ENCODE measurements around the gene C10orf105. TPM values are rescaled to one million over a fixed set of nuclear protein-coding genes. Genes with fewer than 3 reads are reported as not detected.

The C10orf105 gene
- total and polyA plus RNA-seq, 7 experiments from 2014 or later: 0.13 to 1.0 (median 0.19) TPM; not detected in 2

DNA sequence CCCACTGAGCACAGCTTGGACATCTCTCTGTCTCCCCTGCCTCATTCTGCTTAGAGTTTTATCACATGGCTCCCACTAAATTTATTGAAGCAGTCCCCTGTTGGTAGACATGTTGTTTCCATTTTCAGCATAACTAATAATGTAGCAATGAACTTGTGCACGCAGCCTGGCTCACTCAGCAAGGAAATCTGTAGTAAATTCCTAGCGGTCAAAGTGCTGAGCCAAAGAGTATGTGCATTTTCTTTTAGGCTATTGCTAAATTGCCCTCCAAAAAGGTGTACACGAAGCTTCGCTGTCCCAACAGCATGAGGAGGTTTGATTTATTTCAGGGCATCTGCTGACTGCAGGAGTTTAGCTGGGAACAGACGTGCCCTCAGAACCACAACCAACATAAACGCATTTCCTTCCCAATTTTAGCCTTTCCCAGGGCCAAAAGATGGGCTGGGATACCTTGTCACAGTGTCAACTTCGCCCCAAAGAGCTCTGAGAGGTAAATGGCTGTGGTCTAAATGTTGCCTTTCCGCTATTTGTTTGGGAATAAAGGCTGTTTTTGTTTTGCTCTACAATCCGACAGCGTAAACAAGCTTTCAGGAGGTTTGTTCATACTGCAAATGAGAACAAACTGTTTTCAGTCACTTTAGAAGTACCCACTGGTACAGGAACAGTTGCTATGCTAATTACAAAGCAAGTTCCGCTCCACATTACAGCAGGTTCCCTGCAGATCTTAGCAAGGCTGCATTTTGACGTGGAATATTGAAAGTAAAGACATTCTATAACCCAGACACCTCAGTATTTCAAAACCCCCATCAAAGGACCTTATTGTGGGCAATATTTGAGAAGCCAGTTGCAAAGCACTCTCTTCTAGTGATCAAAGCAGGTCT, 37.0 kb upstream of the C10orf105 start:
- ATAC-seq (peak; percentile 79), DNase-seq (peak in 7 of 9 donors; percentile 58 to 85 (median 74))
- Mint-ChIP-seq H3K36me3 (peaks cover 6 to 64% (median 34%) of the 10 kb centered on the region in 5 donors), H3K4me3 (peak overlapping the region; percentile 68 to 90 (median 80)), H3K4me1 (peaks cover 71 to 94% (median 85%) of the 10 kb centered on the region in 7 donors), H3K9me3 (peaks cover 0 to 1% (median 0%) of the 10 kb centered on the region in 11 donors), H3K27me3 (no peaks in the 10 kb centered on the region), H3K27ac (peak overlapping the region; percentile 91 to 99 (median 97))
- ChIA-PET CTCF (interaction anchor here (1.3 to 5.0 kb wide), 13 partner anchors 8 to 49 kb away, joined by 3 to 32 read pairs (median 9); partner anchors contain the start of gene VSIR), POLR2A (interaction anchor here (1.2 to 26.0 kb wide), 6 partner anchors 10 to 95 kb away, joined by 3 to 863 read pairs (median 75); partner anchors contain the start of genes PSAP and VSIR)
- H3K4me3 ChIP-seq (ENCODE audit: low read length): peak overlapping the region; percentile 21
- H3K27ac ChIP-seq (ENCODE audit: low read depth, low read length): peak overlapping the region; percentile 74
- no peaks in the 10 kb centered on the region for H3K9me3 ChIP-seq (ENCODE audit: control insufficient read depth in 2 of 3, low read length in 3 of 3)
- H3K4me1 ChIP-seq (ENCODE audit: control insufficient read depth in 2 of 2, insufficient read depth in 2 of 2, low read length in 2 of 2): peaks cover 81 to 87% of the 10 kb centered on the region in 2 donors
- no peaks in the 10 kb centered on the region for H3K27me3 ChIP-seq (ENCODE audit: control insufficient read depth in 2 of 2, insufficient read depth in 2 of 2, low read length in 2 of 2)
- peaks cover 10 to 50% (median 24%) of the 10 kb centered on the region in 3 experiments for H3K36me3 ChIP-seq (ENCODE audit: control insufficient read depth in 2 of 3, insufficient read depth in 3 of 3, low read length in 3 of 3)
- intact Hi-C loops (cut with micrococcal nuclease): loop anchor here (1.0 to 2.0 kb wide), 5 partner anchors 7 to 30 kb away; partner anchors contain the start of gene VSIR (in 1 of the 2)

GRCh38 chr10:71755179-71755879, 35.8 kb upstream of the C10orf105 start:
- peaks cover 0 to 1% (median 0%) of the 10 kb centered on the region in 11 donors for H3K9me3 Mint-ChIP-seq
- intact Hi-C loops (cut with micrococcal nuclease): no loop called here
- peak overlapping the region; percentile 55 to 99 (median 96) for H3K27ac Mint-ChIP-seq
- ChIA-PET POLR2A (interaction anchor here (1.2 to 26.0 kb wide), 5 partner anchors 8 to 47 kb away, joined by 3 to 863 read pairs (median 102); partner anchors contain the start of gene VSIR), CTCF (interaction anchor here (1.5 to 5.0 kb wide), 5 partner anchors 12 to 32 kb away, joined by 4 to 32 read pairs (median 9); partner anchors contain the start of gene VSIR)
- DNase-seq (no peak), ATAC-seq (no peak)
- peaks cover 6 to 61% (median 31%) of the 10 kb centered on the region in 5 donors for H3K36me3 Mint-ChIP-seq
- Histone ChIP-seq H3K4me3 (ENCODE audit: low read length) (no peak overlapping the region), H3K9me3 (ENCODE audit: control insufficient read depth in 2 of 3, low read length in 3 of 3) (no peaks in the 10 kb centered on the region), H3K27ac (ENCODE audit: low read depth, low read length) (peak overlapping the region; percentile 74), H3K27me3 (ENCODE audit: control insufficient read depth in 2 of 2, insufficient read depth in 2 of 2, low read length in 2 of 2) (no peaks in the 10 kb centered on the region), H3K4me1 (ENCODE audit: control insufficient read depth in 2 of 2, insufficient read depth in 2 of 2, low read length in 2 of 2) (peaks cover 77 to 87% of the 10 kb centered on the region in 2 donors), H3K36me3 (ENCODE audit: control insufficient read depth in 2 of 3, insufficient read depth in 3 of 3, low read length in 3 of 3) (peaks cover 10 to 48% (median 22%) of the 10 kb centered on the region in 3 experiments)
- peak overlapping the region in 4 of 10 donors; percentile 38 to 90 (median 72) for H3K4me3 Mint-ChIP-seq
- peaks cover 70 to 92% (median 84%) of the 10 kb centered on the region in 7 donors for H3K4me1 Mint-ChIP-seq
- H3K27me3 Mint-ChIP-seq: no peaks in the 10 kb centered on the region

- H3K36me3 ChIP-seq (ENCODE audit: control insufficient read depth in 2 of 3, insufficient read depth in 3 of 3, low read length in 3 of 3): peaks cover 10 to 52% (median 26%) of the 10 kb centered on the region in 3 experiments
- intact Hi-C loops (cut with micrococcal nuclease): no loop called here
- POLR2A ChIA-PET: interaction anchor here (0.5 to 26.0 kb wide), 5 partner anchors 8 to 435 kb away, joined by 3 to 863 read pairs (median 102); partner anchors contain the start of gene VSIR
- peak overlapping the region; percentile 74 for H3K27ac ChIP-seq (ENCODE audit: low read depth, low read length)
- peak overlapping the region; percentile 66 to 99 (median 96) for H3K27ac Mint-ChIP-seq
- peak overlapping the region in 8 of 10 donors; percentile 8 to 90 (median 62) for H3K4me3 Mint-ChIP-seq
- ATAC-seq (no peak), DNase-seq (no peak)
- no peaks in the 10 kb centered on the region for H3K27me3 ChIP-seq (ENCODE audit: control insufficient read depth in 2 of 2, insufficient read depth in 2 of 2, low read length in 2 of 2)
- H3K36me3 Mint-ChIP-seq: peaks cover 6 to 66% (median 35%) of the 10 kb centered on the region in 5 donors
- peaks cover 0 to 1% (median 0%) of the 10 kb centered on the region in 11 donors for H3K9me3 Mint-ChIP-seq
- no peak overlapping the region for H3K4me3 ChIP-seq (ENCODE audit: low read length)
- H3K4me1 Mint-ChIP-seq: peaks cover 75 to 97% (median 89%) of the 10 kb centered on the region in 7 donors
- no peaks in the 10 kb centered on the region for H3K27me3 Mint-ChIP-seq
- H3K4me1 ChIP-seq (ENCODE audit: control insufficient read depth in 2 of 2, insufficient read depth in 2 of 2, low read length in 2 of 2): peaks cover 84 to 93% of the 10 kb centered on the region in 2 donors
- no peaks in the 10 kb centered on the region for H3K9me3 ChIP-seq (ENCODE audit: control insufficient read depth in 2 of 3, low read length in 3 of 3)
- CTCF ChIA-PET: interaction anchor here (1.5 to 5.0 kb wide), 2 partner anchors 21 to 28 kb away, joined by 4 to 31 read pairs; no protein-coding TSS in a partner anchor
Observed at GRCh38 chr10:71754562-71754961, 35.0 kb upstream of the C10orf105 start.

GRCh38 chr10:71753960-71754505, 34.5 kb upstream of the C10orf105 start:
- DNase-seq: no peak
- peaks cover 90 to 98% of the 10 kb centered on the region in 2 donors for H3K4me1 ChIP-seq (ENCODE audit: control insufficient read depth in 2 of 2, insufficient read depth in 2 of 2, low read length in 2 of 2)

DNA sequence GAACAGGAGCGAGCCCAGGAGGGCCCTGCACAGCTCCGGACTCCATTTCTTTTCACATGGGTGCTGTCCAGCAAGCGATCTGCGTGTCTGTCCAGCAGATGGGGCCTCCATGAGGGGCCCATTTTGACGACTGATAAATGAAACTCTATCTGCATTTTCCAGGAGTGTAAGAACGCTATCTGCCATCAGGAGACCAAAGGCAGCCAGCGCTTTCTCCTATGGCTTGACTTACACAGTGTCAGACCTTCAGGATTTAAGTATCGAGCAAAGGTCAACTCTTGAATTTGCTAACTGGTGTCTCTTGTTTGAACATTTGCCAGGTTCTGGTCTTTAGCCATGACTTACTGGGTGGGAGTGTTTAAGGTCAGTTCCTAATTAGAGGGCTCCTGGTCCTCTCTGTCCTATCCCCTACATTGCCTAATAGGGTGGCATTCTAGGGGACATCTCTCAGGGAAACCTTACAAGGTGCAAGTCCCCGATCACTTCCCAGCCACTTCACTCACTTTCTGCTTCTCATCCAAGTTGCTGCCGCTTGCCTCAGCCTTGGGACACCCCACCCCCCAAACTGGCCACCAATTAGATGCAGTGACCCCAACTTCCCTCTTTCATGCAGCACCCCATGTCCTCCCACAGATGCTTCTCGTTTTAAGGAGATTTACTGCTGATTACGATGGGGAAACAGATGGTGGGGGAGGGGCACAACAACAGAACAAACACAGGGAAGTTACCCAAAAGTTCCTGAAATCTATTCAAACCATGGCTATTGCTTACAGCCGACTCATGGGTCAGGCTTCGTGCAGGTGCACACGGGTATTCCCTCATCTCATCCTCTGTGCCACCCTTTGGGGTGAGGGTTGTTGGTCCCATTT, 33.7 kb upstream of the C10orf105 start:
- Histone ChIP-seq H3K27ac (ENCODE audit: low read depth, low read length) (peak overlapping the region; percentile 74), H3K36me3 (ENCODE audit: control insufficient read depth in 2 of 3, insufficient read depth in 3 of 3, low read length in 3 of 3) (peaks cover 10 to 48% (median 26%) of the 10 kb centered on the region in 3 experiments), H3K27me3 (ENCODE audit: control insufficient read depth in 2 of 2, insufficient read depth in 2 of 2, low read length in 2 of 2) (no peaks in the 10 kb centered on the region), H3K9me3 (ENCODE audit: control insufficient read depth in 2 of 3, low read length in 3 of 3) (no peaks in the 10 kb centered on the region), H3K4me3 (ENCODE audit: low read length) (peak overlapping the region; percentile 19), H3K4me1 (ENCODE audit: control insufficient read depth in 2 of 2, insufficient read depth in 2 of 2, low read length in 2 of 2) (peaks cover 92 to 99% of the 10 kb centered on the region in 2 donors)
- H3K4me3 Mint-ChIP-seq: peak overlapping the region; percentile 21 to 90 (median 70)
- peaks cover 77 to 98% (median 95%) of the 10 kb centered on the region in 7 donors for H3K4me1 Mint-ChIP-seq
- POLR2A ChIA-PET: interaction anchor here (0.9 to 26.0 kb wide), 11 partner anchors 6 to 376 kb away, joined by 3 to 863 read pairs (median 28); partner anchors contain the start of gene VSIR
- CTCF ChIA-PET: interaction anchor here (1.1 to 2.0 kb wide), 3 partner anchors 17 to 27 kb away, joined by 3 to 15 read pairs (median 5); partner anchors contain the start of gene VSIR
- no peaks in the 10 kb centered on the region for H3K27me3 Mint-ChIP-seq
- DNase-seq: no peak
- peaks cover 0 to 3% (median 0%) of the 10 kb centered on the region in 11 donors for H3K9me3 Mint-ChIP-seq
- peaks cover 6 to 64% (median 35%) of the 10 kb centered on the region in 5 donors for H3K36me3 Mint-ChIP-seq
- intact Hi-C loops (cut with micrococcal nuclease): no loop called here
- H3K27ac Mint-ChIP-seq: peak overlapping the region; percentile 82 to 99 (median 96)
- peak; percentile 40 for ATAC-seq

More at GRCh38 chr10:71753960-71754505, 34.5 kb upstream of the C10orf105 start:
- ChIA-PET POLR2A (interaction anchor here (6.0 to 26.0 kb wide), 4 partner anchors 7 to 39 kb away, joined by 48 to 863 read pairs (median 482); partner anchors contain the start of gene VSIR), CTCF (interaction anchor here (5.0 kb wide), 1 partner anchor 27 kb away, joined by 31 read pairs; no protein-coding TSS in a partner anchor)
- peak overlapping the region; percentile 19 for H3K4me3 ChIP-seq (ENCODE audit: low read length)
- Mint-ChIP-seq H3K4me1 (peaks cover 75 to 98% (median 94%) of the 10 kb centered on the region in 7 donors), H3K27me3 (no peaks in the 10 kb centered on the region), H3K27ac (peak overlapping the region; percentile 66 to 99 (median 96)), H3K36me3 (peaks cover 6 to 66% (median 35%) of the 10 kb centered on the region in 5 donors), H3K4me3 (peak overlapping the region in 7 of 10 donors; percentile 13 to 90 (median 67)), H3K9me3 (peaks cover 0 to 1% (median 0%) of the 10 kb centered on the region in 11 donors)
- intact Hi-C loops (cut with micrococcal nuclease): no loop called here
- peak overlapping the region; percentile 74 for H3K27ac ChIP-seq (ENCODE audit: low read depth, low read length)
- no peaks in the 10 kb centered on the region for H3K27me3 ChIP-seq (ENCODE audit: control insufficient read depth in 2 of 2, insufficient read depth in 2 of 2, low read length in 2 of 2)
- peaks cover 10 to 48% (median 26%) of the 10 kb centered on the region in 3 experiments for H3K36me3 ChIP-seq (ENCODE audit: control insufficient read depth in 2 of 3, insufficient read depth in 3 of 3, low read length in 3 of 3)
- no peak for ATAC-seq
- no peaks in the 10 kb centered on the region for H3K9me3 ChIP-seq (ENCODE audit: control insufficient read depth in 2 of 3, low read length in 3 of 3)

All from naive thymus-derived CD4-positive, alpha-beta T cell (primary cell).